ENCODE measurements around the gene NOTCH3. TPM values are rescaled to one million over a fixed set of nuclear protein-coding genes. Genes with fewer than 3 reads are reported as not detected.

NOTCH3 gene
- total RNA-seq, result 78.6 to 559 TPM (median 553 TPM) in 3 replicates
- long read RNA-seq, full-length matches to known transcripts, result 92 of 582 reads
- long read RNA-seq, partial matches to known transcripts, result 264 of 582 reads
- long read RNA-seq, other reads (novel, unspliced or antisense), result 226 of 582 reads

- H3K27me3 Mint-ChIP-seq (ENCODE audit: low read depth), result no peaks in the 10 kb centered on the region
- peaks cover 13% of the 10 kb centered on the region for H3K36me3 Mint-ChIP-seq (ENCODE audit: low read depth)
- TF ChIP-seq CTCF (IDR thresholded peaks at IDR 0.05), result no peak
- DNase-seq (ENCODE audit: low spot score), result no peak
- H3K27ac Mint-ChIP-seq (ENCODE audit: unreplicated experiment), result peak within 1 kb of the TSS; percentile 70
- H3K4me3 Mint-ChIP-seq (ENCODE audit: unreplicated experiment), result peak within 1 kb of the TSS; percentile 78
- H3K4me1 Mint-ChIP-seq (ENCODE audit: low read depth), result peaks cover 33% of the 10 kb centered on the region
- no peaks in the 10 kb centered on the region for H3K9me3 Mint-ChIP-seq (ENCODE audit: low read depth)
Measured at GRCh38 chr19:15200553-15201364, at the start of gene NOTCH3. Gene NOTCH3 (minus strand): TSS chr19:15200995. CDS start chr19:15200905, 90 bp downstream.

GRCh38 chr19:15250640-15250993 lies 49.8 kb upstream of the NOTCH3 start:
- Mint-ChIP-seq H3K27me3 (ENCODE audit: low read depth) (no peaks in the 10 kb centered on the region), H3K4me1 (ENCODE audit: low read depth) (peaks cover 85% of the 10 kb centered on the region), H3K36me3 (ENCODE audit: low read depth) (peaks cover 26% of the 10 kb centered on the region), H3K9me3 (ENCODE audit: low read depth) (no peaks in the 10 kb centered on the region), H3K4me3 (ENCODE audit: unreplicated experiment) (peak overlapping the region; percentile 4), H3K27ac (ENCODE audit: unreplicated experiment) (peak overlapping the region; percentile 100)
- DNase-seq (ENCODE audit: low spot score), result no peak
- TF ChIP-seq CTCF (IDR thresholded peaks at IDR 0.05), result no peak

- Mint-ChIP-seq H3K27me3 (ENCODE audit: low read depth) (no peaks in the 10 kb centered on the region), H3K36me3 (ENCODE audit: low read depth) (peaks cover 25% of the 10 kb centered on the region), H3K27ac (ENCODE audit: unreplicated experiment) (peak overlapping the region; percentile 100), H3K4me3 (ENCODE audit: unreplicated experiment) (peak overlapping the region; percentile 57), H3K9me3 (ENCODE audit: low read depth) (no peaks in the 10 kb centered on the region), H3K4me1 (ENCODE audit: low read depth) (peaks cover 90% of the 10 kb centered on the region)
- DNase-seq (ENCODE audit: low spot score), result no peak
- TF ChIP-seq CTCF (IDR thresholded peaks at IDR 0.05), result no peak
Measured at GRCh38 chr19:15249972-15250639, 49.3 kb upstream of the NOTCH3 start.

- Mint-ChIP-seq H3K36me3 (ENCODE audit: low read depth) (peaks cover 27% of the 10 kb centered on the region), H3K27ac (ENCODE audit: unreplicated experiment) (peak overlapping the region; percentile 100)
Measured at GRCh38 chr19:15249528-15249874, 48.7 kb upstream of the NOTCH3 start.

More at GRCh38 chr19:15249528-15249874, 48.7 kb upstream of the NOTCH3 start:
- DNase-seq (ENCODE audit: low spot score), result no peak
- TF ChIP-seq CTCF (IDR thresholded peaks at IDR 0.05), result peak; percentile 64
- H3K4me3 Mint-ChIP-seq (ENCODE audit: unreplicated experiment), result peak overlapping the region; percentile 57
- H3K4me1 Mint-ChIP-seq (ENCODE audit: low read depth), result peaks cover 92% of the 10 kb centered on the region
- no peaks in the 10 kb centered on the region for H3K9me3 Mint-ChIP-seq (ENCODE audit: low read depth)
- no peaks in the 10 kb centered on the region for H3K27me3 Mint-ChIP-seq (ENCODE audit: low read depth)

All from chondrocyte (in vitro differentiated cells).